ENCODE measurements around the gene LIN7A. TPM values are rescaled to one million over a fixed set of nuclear protein-coding genes. Genes with fewer than 3 reads are reported as not detected.
A peak's percentile ranks its signal among the peaks of the same experiment; 100 is the strongest.

The LIN7A gene
- total RNA-seq, 6 experiments from 2014 or later: 13.4 to 24.2 (median 23.0) TPM

DNA sequence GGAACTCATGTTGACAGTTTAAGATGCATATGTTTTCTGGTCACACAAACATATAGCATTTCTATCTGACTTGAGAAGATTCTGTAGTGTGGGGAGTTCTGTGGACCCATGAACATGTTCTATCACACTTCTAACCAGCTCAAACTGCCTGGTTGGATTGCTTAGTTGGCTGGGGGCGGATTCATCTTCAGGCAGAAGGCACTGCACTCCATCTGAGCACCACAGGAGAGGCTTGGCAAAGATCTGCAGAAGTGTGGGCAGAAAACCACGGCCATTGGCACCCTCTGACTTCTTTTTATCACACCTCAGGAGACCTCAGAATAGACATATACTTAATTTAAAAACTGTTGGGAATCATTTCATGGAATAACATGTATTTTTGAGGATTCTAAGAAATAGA, 68.5 kb downstream of the LIN7A start:
- Mint-ChIP-seq H3K27ac (no peak overlapping the region), H3K36me3 (ENCODE audit: low read depth) (no peaks in the 10 kb centered on the region), H3K4me3 (no peak overlapping the region), H3K27me3 (ENCODE audit: insufficient read depth) (no peaks in the 10 kb centered on the region), H3K9me3 (no peaks in the 10 kb centered on the region), H3K4me1 (ENCODE audit: low read depth) (peaks cover 15% of the 10 kb centered on the region)
- TF ChIP-seq CTCF (IDR thresholded peaks at IDR 0.05): no peak
- no peak for DNase-seq

GRCh38 chr12:80868576-80868975, 69.2 kb downstream of the LIN7A start:
- no peak for DNase-seq
- peaks cover 19% of the 10 kb centered on the region for H3K4me1 Mint-ChIP-seq (ENCODE audit: low read depth)
- H3K9me3 Mint-ChIP-seq: no peaks in the 10 kb centered on the region
- TF ChIP-seq CTCF (IDR thresholded peaks at IDR 0.05): no peak
- no peak overlapping the region for H3K27ac Mint-ChIP-seq
- no peaks in the 10 kb centered on the region for H3K27me3 Mint-ChIP-seq (ENCODE audit: insufficient read depth)
- H3K4me3 Mint-ChIP-seq: no peak overlapping the region
- no peaks in the 10 kb centered on the region for H3K36me3 Mint-ChIP-seq (ENCODE audit: low read depth)

DNA sequence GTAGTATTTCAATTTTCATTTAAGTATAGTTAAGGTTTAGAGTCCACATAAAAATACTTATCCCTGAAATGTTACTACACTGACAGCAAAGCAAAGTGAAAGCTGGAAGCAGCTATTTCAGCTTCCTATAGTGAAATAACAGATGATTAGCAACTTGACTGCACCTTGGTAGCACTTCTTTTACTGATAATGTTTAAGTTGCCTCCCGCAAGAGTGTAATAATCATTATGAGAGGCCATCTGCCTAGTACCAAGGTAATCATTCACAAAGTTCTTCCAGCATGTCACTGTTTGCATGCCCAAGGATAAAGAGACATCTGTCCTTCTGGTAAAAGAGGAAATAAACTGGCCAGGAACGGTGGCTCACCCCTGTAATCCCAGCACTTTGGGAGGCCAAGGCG, 69.8 kb downstream of the LIN7A start:
- DNase-seq: no peak
- H3K9me3 Mint-ChIP-seq: no peaks in the 10 kb centered on the region
- TF ChIP-seq CTCF (IDR thresholded peaks at IDR 0.05): no peak
- H3K4me3 Mint-ChIP-seq: no peak overlapping the region
- H3K4me1 Mint-ChIP-seq (ENCODE audit: low read depth): peaks cover 24% of the 10 kb centered on the region
- no peak overlapping the region for H3K27ac Mint-ChIP-seq
- no peaks in the 10 kb centered on the region; the same call in 1 of the 2 replicates for H3K36me3 Mint-ChIP-seq (ENCODE audit: low read depth)
- H3K27me3 Mint-ChIP-seq (ENCODE audit: insufficient read depth): no peaks in the 10 kb centered on the region; the same call in 1 of the 2 replicates

- Mint-ChIP-seq H3K27me3 (ENCODE audit: insufficient read depth) (no peaks in the 10 kb centered on the region; the same call in 1 of the 2 replicates), H3K36me3 (ENCODE audit: low read depth) (no peaks in the 10 kb centered on the region; the same call in none of the 2 replicates), H3K4me1 (ENCODE audit: low read depth) (peaks cover 50% of the 10 kb centered on the region), H3K9me3 (no peaks in the 10 kb centered on the region), H3K4me3 (no peak overlapping the region; the same call in 1 of the 2 replicates), H3K27ac (no peak overlapping the region)
- no peak for DNase-seq
- TF ChIP-seq CTCF (IDR thresholded peaks at IDR 0.05): no peak
These were observed 73.5 kb downstream of the LIN7A start for GRCh38 chr12:80864046-80864735.

GRCh38 chr12:80862531-80862930, 75.2 kb downstream of the LIN7A start:
- Mint-ChIP-seq H3K4me1 (ENCODE audit: low read depth) (peaks cover 54% of the 10 kb centered on the region), H3K27me3 (ENCODE audit: insufficient read depth) (no peaks in the 10 kb centered on the region; the same call in 1 of the 2 replicates), H3K36me3 (ENCODE audit: low read depth) (no peaks in the 10 kb centered on the region; the same call in none of the 2 replicates), H3K9me3 (no peaks in the 10 kb centered on the region), H3K27ac (peak overlapping the region; percentile 67), H3K4me3 (no peak overlapping the region)
- TF ChIP-seq CTCF (IDR thresholded peaks at IDR 0.05): no peak
- peak; percentile 28 for DNase-seq
